Pons (tissue), 1 donor: ENCODE measurements around the gene SLC39A3.
A peak's percentile ranks its signal among the peaks of the same experiment; 100 is the strongest.

ENCODE experiments used
- DNase-seq: peaks from one replicate; pipeline ENCODE4 v3.0.0-alpha.2; 2016; ENCODE audit warnings: low spot score

SLC39A3 gene

GRCh38 chr19:2768365-2769132, 28.7 kb upstream of the SLC39A3 start:
- no peak for DNase-seq

- DNase-seq, result no peak
These were observed 27.9 kb upstream of the SLC39A3 start for GRCh38 chr19:2767688-2768087.

GRCh38 chr19:2766594-2767372, 27.0 kb upstream of the SLC39A3 start:
- no peak for DNase-seq

GRCh38 chr19:2765376-2765775, 25.6 kb upstream of the SLC39A3 start:
- DNase-seq, result no peak

- no peak for DNase-seq
These were observed 25.1 kb upstream of the SLC39A3 start for GRCh38 chr19:2764945-2765344.

- DNase-seq, result no peak
These were observed 23.9 kb upstream of the SLC39A3 start for GRCh38 chr19:2763687-2764086.

GRCh38 chr19:2762783-2763496, 23.1 kb upstream of the SLC39A3 start:
- DNase-seq, result no peak

GRCh38 chr19:2761876-2762782, 22.3 kb upstream of the SLC39A3 start:
- DNase-seq, result no peak

GRCh38 chr19:2761309-2761677, 21.5 kb upstream of the SLC39A3 start:
- DNase-seq, result no peak

GRCh38 chr19:2759965-2760364, 20.1 kb upstream of the SLC39A3 start:
- DNase-seq, result no peak

GRCh38 chr19:2759362-2759761, 19.5 kb upstream of the SLC39A3 start:
- DNase-seq, result no peak

- DNase-seq, result no peak
These were observed 18.9 kb upstream of the SLC39A3 start for GRCh38 chr19:2758601-2759313.

- DNase-seq, result no peak
These were observed 17.4 kb upstream of the SLC39A3 start for GRCh38 chr19:2756921-2757881.

GRCh38 chr19:2756477-2756876, 16.7 kb upstream of the SLC39A3 start:
- no peak for DNase-seq

GRCh38 chr19:2755811-2756210, 16.0 kb upstream of the SLC39A3 start:
- DNase-seq, result no peak

GRCh38 chr19:2755448-2755705, 15.6 kb upstream of the SLC39A3 start:
- DNase-seq, result no peak

- DNase-seq, result no peak
These were observed 15.0 kb upstream of the SLC39A3 start for GRCh38 chr19:2754659-2755447.

GRCh38 chr19:2751438-2751830, 11.6 kb upstream of the SLC39A3 start:
- DNase-seq, result no peak

GRCh38 chr19:2750808-2751437, 11.1 kb upstream of the SLC39A3 start:
- peak; percentile 54 for DNase-seq
